Panc1 (cell line): ENCODE measurements around the gene PSORS1C2. TPM values are rescaled to one million over a fixed set of nuclear protein-coding genes. Genes with fewer than 3 reads are reported as not detected.

Experiments
- ATAC-seq: fragments of 200-7000 bp; cut with Tn5 transposase; 2 replicates; pipeline ENCODE4 v1.9.1; 2020; ENCODE audit warnings: mild to moderate bottlenecking, moderate library complexity
- BruUV-seq: library from RNA; stranded (reverse); fragments of 400-500 nt; replicated peaks from 2 replicates; lab custom pipeline; 2021; lab: Mats Ljungman, UMichigan
- CTCF ChIA-PET: fragments of 300-600 bp; sonication (Branson Sonifier 250); formaldehyde crosslinking; loops from one replicate; lab custom pipeline; 2022; ENCODE audit warnings: antibody characterized with exemption; lab: Charles Lee
- POLR2A ChIA-PET: fragments of 300-600 bp; sonication (Branson Sonifier 250); formaldehyde crosslinking; loops from one replicate; lab custom pipeline; 2022; ENCODE audit warnings: antibody characterized with exemption; lab: Charles Lee
- DNase-seq: peaks from one replicate; pipeline ENCODE4 v3.0.0-alpha.2; 2010; ENCODE audit warnings: low read depth, low spot score
- H3K27ac ChIP-seq: 2 replicates; pipeline ENCODE4 v1.5.1; 2011; ENCODE audit warnings: mild to moderate bottlenecking, low read length, inconsistent platforms
- H3K27me3 ChIP-seq: fragments of 200-500 bp; sonication (Bioruptor generic); 2 replicates; pipeline ENCODE4 v1.6.0; 2014; ENCODE audit warnings: low read length, inconsistent platforms; ENCODE audit not compliant: control insufficient read depth, insufficient read depth
- H3K36me3 ChIP-seq: fragments of 200-500 bp; sonication (Bioruptor generic); 2 replicates; pipeline ENCODE4 v1.5.1; 2014; ENCODE audit warnings: inconsistent platforms, mild to moderate bottlenecking, low read length, moderate library complexity; ENCODE audit not compliant: control insufficient read depth, insufficient read depth
- H3K4me1 ChIP-seq: 2 replicates; pipeline ENCODE4 v1.5.1; 2011; ENCODE audit warnings: inconsistent platforms, mild to moderate bottlenecking, low read length, moderate library complexity; ENCODE audit not compliant: control insufficient read depth, insufficient read depth
- H3K4me3 ChIP-seq, 2 experiments: 2 replicates each; pipeline ENCODE4 v1.5.1; 2011 to 2012; ENCODE audit warnings: low read depth in 2 of 2, low read length in 2 of 2, mild to moderate bottlenecking in 2 of 2, inconsistent platforms in 1 of 2, moderate library complexity in 1 of 2
- H3K9me3 ChIP-seq: fragments of 200-500 bp; sonication (Bioruptor generic); 2 replicates; pipeline ENCODE4 v1.5.1; 2014; ENCODE audit warnings: low read depth, mild to moderate bottlenecking, inconsistent platforms, low read length, moderate library complexity; ENCODE audit not compliant: control insufficient read depth, insufficient read depth
- CTCF ChIP-seq: fragments of 450-650 bp; IDR thresholded peaks from 2 replicates; pipeline ENCODE4 v1.5.1; 2017; ENCODE audit warnings: mild to moderate bottlenecking
- POLR2AphosphoS5 ChIP-seq: IDR thresholded peaks from 2 replicates; pipeline ENCODE4 v1.6.1; 2012; ENCODE audit warnings: mild to moderate bottlenecking, low read depth, low read length, moderate library complexity
- REST ChIP-seq, 2 experiments: IDR thresholded peaks; 2 replicates each; pipeline ENCODE4 v1.6.1; 2011 to 2012; ENCODE audit warnings: low read depth in 2 of 2, control low read depth in 1 of 2, low read length in 1 of 2, mild to moderate bottlenecking in 1 of 2, moderate library complexity in 1 of 2; ENCODE audit not compliant: insufficient read depth in 1 of 2
- SIN3A ChIP-seq: IDR thresholded peaks from 2 replicates; pipeline ENCODE4 v1.6.1; 2012; ENCODE audit warnings: low read depth, mild to moderate bottlenecking, low read length, moderate library complexity, borderline replicate concordance; ENCODE audit not compliant: insufficient read depth
- TCF7L2 ChIP-seq: IDR thresholded peaks from 2 replicates; pipeline ENCODE4 v1.6.1; 2011; ENCODE audit warnings: mild to moderate bottlenecking, low read depth, low read length, inconsistent platforms
- in situ Hi-C: cut with HindIII; loops from 2 replicates; pipeline ENCODE4 v1.10.0; 2016; ENCODE audit warnings: low sequenced_read_pairs, low pct_unique_long_range_greater_than_20kb
- intact Hi-C: fragments of 100-400 bp; cut with micrococcal nuclease; formaldehyde crosslinking; loops from one replicate; pipeline ENCODE4 v1.10.0; 2022; ENCODE audit not compliant: unreplicated experiment
- total RNA-seq: library from RNA; stranded (reverse); gene quantifications from one replicate; pipeline ENCODE4 v1.2.1, GENCODE V29; 2021; ENCODE audit not compliant: unreplicated experiment

Gene PSORS1C2
- total RNA-seq, 1 experiment from 2014 or later: not detected

- no peak overlapping the region for H3K4me3 ChIP-seq
- DNase-seq (no peak), ATAC-seq (no peak)
- TF ChIP-seq REST (IDR thresholded peaks at IDR 0.05; ENCODE audit: insufficient read depth in 1 of 2, low read depth in 2 of 2, low read length in 1 of 2): no peak
- TF ChIP-seq POLR2AphosphoS5: no peak
- TF ChIP-seq TCF7L2: no peak
- no peak for TF ChIP-seq CTCF
- no peak for TF ChIP-seq SIN3A
- no peaks in the 10 kb centered on the region for H3K36me3 ChIP-seq
- in situ Hi-C loops (no loop called here), intact Hi-C loops (no loop called here)
- BruUV-seq: no TSS peak
- H3K27me3 ChIP-seq: peaks cover 2% of the 10 kb centered on the region; the same call in 1 of the 2 replicates
- peaks cover 20% of the 10 kb centered on the region for H3K4me1 ChIP-seq
- CTCF ChIA-PET: no interaction called here
- POLR2A ChIA-PET: no interaction called here
- no peak overlapping the region for H3K27ac ChIP-seq
- H3K9me3 ChIP-seq: no peaks in the 10 kb centered on the region
These were observed 13.7 kb downstream of the PSORS1C2 start for GRCh38 chr6:31125162-31125561.

DNA sequence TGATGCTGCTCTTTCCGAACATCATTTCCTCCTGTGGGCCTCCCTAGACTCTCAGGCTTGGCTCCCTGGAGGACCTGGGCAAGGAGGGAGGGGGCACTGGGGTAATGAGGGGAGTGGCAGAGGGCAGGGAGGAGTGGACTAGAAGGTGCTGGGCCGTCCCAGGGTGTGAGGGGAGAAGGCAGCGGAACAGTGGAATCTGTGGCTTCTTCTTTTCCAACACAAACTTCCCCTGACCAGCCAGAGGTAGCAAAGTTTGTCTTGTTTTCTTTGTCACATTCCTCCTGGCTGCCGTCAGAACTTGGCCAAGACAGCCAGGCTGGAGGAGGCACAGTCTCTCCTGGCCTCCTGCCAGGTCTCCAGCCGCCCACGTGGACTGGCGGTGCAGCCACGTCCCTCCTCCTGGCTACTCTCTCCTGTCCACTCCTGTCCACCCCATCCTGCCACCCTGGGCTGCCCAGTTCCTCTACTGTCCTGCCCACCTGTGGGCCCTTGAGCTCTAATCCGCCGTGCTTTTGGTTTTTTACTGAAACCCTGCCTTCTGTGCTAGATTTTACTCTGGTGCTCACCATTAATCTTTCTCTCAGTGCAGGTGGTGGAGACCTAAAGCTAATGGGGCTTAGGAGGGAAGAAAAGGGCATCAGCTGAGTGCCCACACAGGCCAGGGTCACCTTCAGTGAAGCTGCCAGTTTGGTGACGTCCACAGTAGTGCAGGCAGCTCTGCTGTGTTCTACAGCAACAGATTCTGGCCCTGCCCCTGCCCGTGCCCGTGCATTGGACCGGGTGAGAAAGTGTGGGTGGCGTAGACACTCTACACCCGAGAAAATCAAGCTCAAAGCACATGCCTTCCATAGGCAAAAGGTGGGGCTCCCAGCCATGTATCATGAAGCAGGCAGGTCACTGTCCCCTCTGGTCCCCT lies 15.8 kb downstream of the PSORS1C2 start:
- DNase-seq: no peak
- in situ Hi-C loops (no loop called here), intact Hi-C loops (no loop called here)
- BruUV-seq: no TSS peak
- CTCF ChIA-PET: no interaction called here
- Histone ChIP-seq H3K27me3 (no peaks in the 10 kb centered on the region), H3K9me3 (no peaks in the 10 kb centered on the region), H3K36me3 (no peaks in the 10 kb centered on the region), H3K4me3 (0 out of 4 replicates have a peak overlapping the region, but pooled peaks of 1 of the 2 experiments have one; percentile 0), H3K4me1 (peaks cover 20% of the 10 kb centered on the region), H3K27ac (peak overlapping the region; percentile 62; the same call in 1 of the 2 replicates)
- peak; percentile 52; the same call in 1 of the 2 replicates for TF ChIP-seq POLR2AphosphoS5
- no peak for TF ChIP-seq REST (IDR thresholded peaks at IDR 0.05; ENCODE audit: insufficient read depth in 1 of 2, low read depth in 2 of 2, low read length in 1 of 2)
- POLR2A ChIA-PET: no interaction called here
- ATAC-seq: peak; percentile 80
